SHP77 (cell line): ENCODE data around the gene RNF25.
A peak's percentile ranks its signal among the peaks of the same experiment; 100 is the strongest.

Experiments used
- DNase-seq, 2 experiments: peaks; one replicate each; lab custom pipeline; 2025; lab: John Stamatoyannopoulos, UW

Gene RNF25

GRCh38 chr2:218679119-218679518 lies 7.3 kb upstream of the RNF25 start:
- no peak for DNase-seq

GRCh38 chr2:218671097-218671653 lies 627 bp downstream of the RNF25 start:
- no peak for DNase-seq

- no peak for DNase-seq
Observed at GRCh38 chr2:218664653-218665052, 7.1 kb downstream of the RNF25 start.

DNA sequence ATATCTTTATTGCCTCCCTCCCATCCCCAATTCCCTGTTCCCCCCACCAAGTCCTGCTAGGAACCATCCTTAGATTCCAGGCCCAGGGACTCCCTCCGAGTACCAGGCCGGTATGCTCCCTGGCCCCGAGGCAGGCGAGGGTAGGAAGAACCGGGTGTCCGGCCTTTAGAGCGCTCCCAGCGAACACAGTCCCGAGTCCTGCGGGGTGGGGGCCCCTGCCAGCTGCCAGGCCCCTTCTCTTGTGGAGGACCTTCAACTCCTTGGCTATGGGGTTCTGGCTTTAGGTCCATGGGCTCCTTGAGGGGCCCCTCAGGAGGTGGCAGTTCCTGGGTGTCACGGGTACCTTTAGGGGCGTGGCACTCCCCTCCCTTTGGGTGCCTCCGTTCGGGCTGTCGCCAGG lies 7.9 kb downstream of the RNF25 start:
- DNase-seq, result no peak

DNA sequence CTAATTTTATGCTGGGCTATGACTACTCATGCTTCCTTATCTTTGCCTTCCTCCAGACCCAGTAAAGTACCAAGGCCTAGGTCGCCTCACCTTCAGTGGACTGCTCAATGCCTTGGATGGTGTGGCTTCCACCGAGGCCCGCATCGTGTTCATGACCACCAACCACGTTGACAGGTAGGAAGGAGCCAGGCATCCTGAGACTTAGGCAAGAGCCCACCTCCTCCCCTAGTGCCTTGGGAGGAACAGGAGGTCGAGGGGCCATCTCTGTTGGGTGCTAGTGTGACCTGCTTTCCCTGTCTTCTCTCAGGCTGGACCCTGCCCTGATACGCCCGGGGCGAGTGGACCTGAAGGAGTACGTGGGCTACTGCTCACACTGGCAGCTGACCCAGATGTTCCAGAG lies 9.0 kb downstream of the RNF25 start:
- no peak for DNase-seq

DNA sequence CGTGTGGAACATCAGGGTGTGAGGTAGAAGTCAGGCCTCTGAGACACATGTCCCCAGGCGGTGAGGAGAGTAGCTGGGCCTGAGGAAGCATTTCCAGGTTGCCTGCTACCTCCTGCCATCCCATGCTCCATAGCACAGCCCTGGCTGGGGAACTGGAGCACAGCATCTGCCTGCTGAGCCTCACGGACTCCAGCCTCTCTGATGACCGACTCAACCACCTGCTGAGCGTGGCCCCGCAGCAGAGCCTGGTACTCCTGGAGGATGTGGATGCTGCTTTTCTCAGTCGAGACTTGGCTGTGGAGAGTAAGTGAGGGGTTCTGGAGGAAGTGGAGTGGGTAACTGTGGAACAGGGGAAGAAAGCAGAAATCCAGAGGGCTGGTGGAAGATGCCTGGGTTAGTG lies 9.4 kb downstream of the RNF25 start:
- no peak for DNase-seq

GRCh38 chr2:218659988-218660358 lies 11.8 kb downstream of the RNF25 start:
- no peak for DNase-seq

DNA sequence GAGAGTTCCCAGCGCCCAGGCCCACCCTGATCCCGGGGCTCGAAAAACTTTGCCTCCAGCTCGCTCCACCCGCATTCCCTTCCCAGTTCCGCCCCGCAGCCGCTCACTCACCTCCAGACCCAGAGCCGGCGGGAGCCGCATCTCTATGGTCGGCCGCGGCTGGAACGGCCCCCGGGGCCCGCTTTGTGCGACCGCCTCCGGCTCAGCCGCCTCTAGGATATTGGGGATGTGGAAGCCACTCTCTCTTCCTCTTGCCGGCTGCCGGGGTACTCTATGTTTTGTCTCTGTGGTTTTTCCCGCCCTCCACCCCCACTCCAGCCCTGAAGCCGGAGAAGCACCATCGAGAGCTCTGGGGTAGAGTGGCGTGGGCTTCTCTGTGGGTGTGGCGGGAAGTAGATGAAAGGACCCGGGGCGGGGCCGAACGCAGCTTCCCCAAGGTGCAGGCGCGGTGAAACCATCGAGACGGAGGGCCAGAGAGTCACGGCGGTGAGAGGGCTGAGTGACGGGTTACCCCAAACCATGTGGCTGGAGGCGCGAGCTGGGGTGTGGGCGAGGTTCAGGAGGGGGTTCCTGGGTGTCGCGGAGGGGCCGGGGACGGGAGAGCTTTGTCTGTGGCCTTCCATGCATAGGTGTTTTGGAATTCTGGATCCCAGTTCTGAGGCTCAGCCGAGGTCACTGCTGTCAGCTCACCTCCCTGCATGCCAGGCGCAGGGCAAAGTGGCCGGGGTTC lies 12.4 kb downstream of the RNF25 start, which contains the start of the genes BCS1L and ZNF142:
BCS1L (plus strand) TSS at position 426 of the 730 bp plus-strand sequence. CDS start 1,305 bp downstream, outside the sequence.
ZNF142 (minus strand) TSS at position 366 of the 730 bp plus-strand sequence. CDS start 3,194 bp downstream, outside the sequence.
- DNase-seq, result peak; percentile 83 to 94

DNA sequence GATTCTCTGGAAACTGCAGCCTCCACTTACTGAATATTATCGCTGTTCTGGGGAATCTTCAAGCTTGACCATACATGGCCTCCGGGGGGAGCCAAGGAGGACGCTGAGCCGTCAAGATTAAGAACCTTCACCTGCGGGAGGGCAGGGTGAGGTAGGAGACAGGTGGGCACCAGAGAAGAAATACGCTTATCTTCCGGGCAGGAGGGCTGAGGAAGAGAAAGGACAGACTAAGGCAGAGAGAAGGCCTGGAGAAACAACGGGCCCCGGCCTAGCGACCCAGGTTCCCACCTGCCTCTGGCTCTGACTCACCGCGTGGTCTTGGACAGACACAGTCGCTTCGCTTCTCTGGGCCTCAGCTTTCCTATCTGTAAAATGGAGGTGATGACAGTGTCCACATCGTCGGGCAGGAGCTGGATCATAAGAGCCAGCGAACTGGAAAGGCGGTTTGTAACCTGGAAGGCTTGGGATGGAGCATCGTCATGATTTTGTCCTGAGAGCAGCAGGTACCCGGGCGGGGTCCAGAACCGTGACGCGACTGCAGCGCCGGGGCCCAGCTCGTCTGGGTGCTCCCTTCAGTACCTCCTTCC lies 13.0 kb downstream of the RNF25 start:
- DNase-seq, result peak in 1 of 2 experiments; percentile 26

DNA sequence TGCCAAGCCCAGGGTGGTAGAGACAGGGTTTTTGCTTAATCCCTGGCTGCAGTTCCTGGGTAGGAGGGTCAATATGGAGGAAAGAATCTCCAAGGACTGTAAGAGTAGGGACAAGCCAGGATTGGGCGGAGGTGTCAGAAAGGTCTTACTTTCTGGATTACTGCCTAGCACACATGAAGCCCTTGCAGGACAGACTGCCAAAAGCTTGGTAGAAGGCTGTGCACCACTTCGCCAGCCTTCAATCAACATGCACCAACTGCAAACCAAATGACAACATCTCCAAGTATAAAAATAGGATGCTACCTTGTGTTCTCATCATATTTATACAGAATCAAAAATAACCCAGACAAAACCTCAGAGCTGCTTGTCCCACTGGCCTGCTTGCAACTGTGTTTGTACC lies 16.1 kb downstream of the RNF25 start:
- no peak for DNase-seq

- no peak for DNase-seq
Observed at GRCh38 chr2:218648787-218649100, 23.1 kb downstream of the RNF25 start.

GRCh38 chr2:218648088-218648786 lies 23.6 kb downstream of the RNF25 start:
- peak; percentile 26 to 37 for DNase-seq

- no peak for DNase-seq
Observed at GRCh38 chr2:218645126-218645525, 26.7 kb downstream of the RNF25 start.

DNA sequence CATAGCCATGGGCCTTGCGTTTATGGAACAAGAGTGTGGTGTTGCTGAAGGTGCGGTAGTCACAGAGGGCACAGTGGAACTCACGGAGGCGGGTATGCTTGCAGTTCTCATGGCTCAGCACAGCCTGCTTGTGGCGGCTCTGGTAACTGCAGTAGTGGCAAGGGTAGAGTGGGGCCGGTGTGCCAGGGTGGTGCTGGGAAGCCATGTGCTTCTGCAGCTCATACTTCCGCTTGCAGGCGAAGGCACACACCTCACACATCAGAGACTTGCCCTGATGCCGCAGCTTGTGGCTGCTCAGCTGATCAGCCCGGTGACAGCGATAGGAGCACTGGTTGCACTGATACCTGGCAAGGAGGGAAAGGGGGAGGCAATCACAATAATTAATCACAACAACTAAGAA lies 27.1 kb downstream of the RNF25 start:
- DNase-seq, result no peak

DNA sequence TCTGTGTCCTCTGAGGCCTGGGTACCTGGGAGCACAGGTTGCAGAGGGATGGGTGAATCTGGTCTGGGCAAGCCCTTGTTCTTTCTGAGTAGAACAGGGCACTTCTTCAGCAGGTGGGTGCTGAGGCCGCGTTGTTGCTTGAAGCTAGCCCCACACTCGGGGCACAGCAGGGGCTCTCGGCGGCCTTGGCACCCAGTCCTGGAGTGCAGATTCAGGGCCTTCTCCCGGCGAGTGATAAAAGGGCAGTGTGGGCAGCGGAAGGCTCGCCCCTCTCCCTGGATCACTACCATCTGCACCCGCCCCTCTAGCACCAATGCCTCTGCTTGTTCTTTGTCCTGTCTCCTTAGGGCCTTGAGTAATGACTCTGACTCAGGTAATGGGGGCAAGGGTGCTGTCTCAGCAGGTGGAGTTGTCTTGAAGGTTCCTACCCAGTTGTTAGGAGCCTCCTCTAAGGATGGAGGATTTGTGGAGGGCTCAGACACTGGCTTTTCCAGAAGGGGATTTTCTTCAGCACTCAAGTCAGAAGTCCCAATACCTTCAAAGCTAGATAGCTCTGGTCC lies 28.0 kb downstream of the RNF25 start:
- DNase-seq, result no peak

DNA sequence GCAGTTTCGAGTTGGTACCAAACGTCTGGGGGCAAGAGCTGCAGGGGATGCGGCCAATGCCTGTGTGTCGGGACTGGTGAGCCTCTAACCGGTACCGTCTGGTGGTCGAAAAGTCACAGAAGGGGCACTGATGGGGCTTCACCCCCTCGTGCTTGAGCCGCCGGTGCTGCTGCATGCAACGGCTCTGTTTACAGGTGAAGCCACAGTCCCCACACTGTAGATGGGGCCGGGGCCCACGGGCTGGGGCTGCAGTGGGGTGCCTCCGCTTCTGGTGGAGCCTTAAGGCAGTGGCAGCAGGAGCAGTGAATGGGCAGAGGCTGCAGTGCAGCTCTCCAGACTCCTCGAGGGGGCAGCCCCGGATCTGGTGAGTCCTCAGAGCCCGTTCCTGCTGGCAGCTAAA lies 29.0 kb downstream of the RNF25 start:
- no peak for DNase-seq

- no peak for DNase-seq
Observed at GRCh38 chr2:218642121-218642656, 29.6 kb downstream of the RNF25 start.

DNA sequence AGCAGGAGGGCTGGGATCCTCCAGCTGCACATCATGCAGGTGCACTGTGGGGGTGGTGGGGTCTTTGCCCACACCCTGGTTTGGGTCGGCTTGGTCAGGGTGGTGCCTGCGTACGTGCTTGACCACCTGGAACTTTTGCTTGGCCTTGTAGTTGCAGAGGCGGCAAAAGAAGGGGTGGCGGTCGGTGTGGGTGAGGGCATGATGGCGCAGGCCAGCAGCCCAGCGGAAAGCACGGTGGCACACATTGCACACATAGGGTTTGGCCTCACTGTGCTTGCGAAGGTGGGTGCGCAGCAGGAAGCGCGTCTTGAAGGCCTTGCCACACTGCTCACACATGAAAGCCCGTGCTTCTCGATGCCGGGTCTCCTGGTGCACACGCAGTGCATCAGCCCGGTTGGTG lies 33.4 kb downstream of the RNF25 start:
- DNase-seq, result no peak

- no peak for DNase-seq
Observed at GRCh38 chr2:218635719-218636118, 36.1 kb downstream of the RNF25 start.

DNA sequence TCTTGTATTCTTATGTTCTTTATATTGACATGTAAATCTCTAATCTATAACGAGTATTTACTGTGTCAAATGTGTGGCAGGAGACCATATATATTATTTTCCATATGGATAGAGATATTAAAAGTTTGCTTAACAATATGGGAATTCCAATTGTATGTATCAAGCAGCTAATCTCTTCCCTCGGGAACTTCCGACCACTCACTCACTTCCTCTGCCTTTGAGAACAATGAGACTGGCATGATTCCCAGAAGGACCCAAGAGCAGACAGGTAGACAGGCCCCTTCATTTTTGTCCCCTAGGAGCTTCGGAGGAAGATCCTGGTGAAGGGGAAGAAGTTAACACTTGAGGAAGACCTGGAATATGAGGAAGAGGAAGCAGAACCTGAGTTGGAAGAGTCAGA lies 40.0 kb downstream of the RNF25 start:
- DNase-seq, result no peak

DNA sequence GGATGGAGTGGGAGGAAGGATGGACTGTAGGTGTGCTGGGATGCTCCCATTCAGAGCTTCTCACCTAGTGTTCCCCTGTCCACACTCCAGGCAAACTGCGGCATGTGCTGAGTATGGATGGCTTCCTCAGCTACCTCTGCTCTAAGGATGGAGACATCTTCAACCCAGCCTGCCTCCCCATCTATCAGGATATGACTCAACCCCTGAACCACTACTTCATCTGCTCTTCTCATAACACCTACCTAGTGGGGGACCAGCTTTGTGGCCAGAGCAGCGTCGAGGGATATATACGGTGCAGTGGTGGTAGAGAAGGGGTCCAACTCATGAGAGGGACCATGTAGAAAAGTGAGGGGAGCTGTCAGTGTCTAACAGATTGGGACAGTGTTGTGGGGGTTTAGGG lies 43.9 kb downstream of the RNF25 start:
- DNase-seq, result no peak

- DNase-seq, result no peak
Observed at GRCh38 chr2:218626369-218626768, 45.4 kb downstream of the RNF25 start.

- DNase-seq, result no peak
Observed at GRCh38 chr2:218623366-218623705, 48.5 kb downstream of the RNF25 start.
